Activated T-helper 2 cell treated with anti-CD3 and anti-CD28 coated beads, Interferon-gamma antibody, Interleukin-2, Interleukin-4, amounts not matched to agents 10 μg/mL and 5 μg/mL and 100 μg/mL, durations not matched to agents 14 hours and 24 hours and 36 hours (primary cell): ENCODE measurements around the gene LUZP4. TPM values are rescaled to one million over a fixed set of nuclear protein-coding genes. Genes with fewer than 3 reads are reported as not detected.
"Not testable (repeated sequence)": the region's sequence is repeated elsewhere in the genome, so short reads cannot be mapped to it uniquely, and the experiment has no call there.

Experiments
- DNase-seq: peaks from one replicate; pipeline ENCODE4 v3.0.0; 2021; ENCODE audit warnings: low spot score
- H3K27ac Mint-ChIP-seq: one replicate; pipeline ENCODE4 v1.8.0; 2021; ENCODE audit warnings: mixed read lengths
- H3K27me3 Mint-ChIP-seq: one replicate; pipeline ENCODE4 v1.8.0; 2021; ENCODE audit warnings: low read depth, mixed read lengths
- H3K36me3 Mint-ChIP-seq: one replicate; pipeline ENCODE4 v1.8.0; 2021; ENCODE audit warnings: low read depth, mixed read lengths
- H3K4me1 Mint-ChIP-seq: one replicate; pipeline ENCODE4 v1.8.0; 2021; ENCODE audit warnings: low read depth, mixed read lengths
- H3K4me3 Mint-ChIP-seq: one replicate; pipeline ENCODE4 v1.8.0; 2021; ENCODE audit warnings: low read depth, mild to moderate bottlenecking, moderate library complexity, mixed read lengths
- H3K9me3 Mint-ChIP-seq: one replicate; pipeline ENCODE4 v1.8.0; 2021; ENCODE audit warnings: mixed read lengths
- intact Hi-C: fragments of 100-400 bp; cut with micrococcal nuclease; formaldehyde crosslinking; loops from one replicate; pipeline ENCODE4 v1.15.1; 2023
- total RNA-seq: library from RNA; stranded (reverse); gene quantifications from 2 replicates; pipeline ENCODE4 v1.2.3, GENCODE V29; 2022

LUZP4 gene
- total RNA-seq, 1 donor from 2014 or later = not detected

- H3K4me3 Mint-ChIP-seq = no peak overlapping the region
- H3K27me3 Mint-ChIP-seq = no peaks in the 10 kb centered on the region
- H3K36me3 Mint-ChIP-seq = no peaks in the 10 kb centered on the region
- intact Hi-C loops = no loop called here
- no peaks in the 10 kb centered on the region for H3K9me3 Mint-ChIP-seq
- H3K4me1 Mint-ChIP-seq = no peaks in the 10 kb centered on the region
- no peak overlapping the region for H3K27ac Mint-ChIP-seq
- DNase-seq = no peak
Measured at GRCh38 chrX:115345615-115346014, 56.1 kb downstream of the LUZP4 start.

- DNase-seq, H3K4me3 Mint-ChIP-seq, H3K27me3 Mint-ChIP-seq, H3K9me3 Mint-ChIP-seq, H3K4me1 Mint-ChIP-seq, H3K27ac Mint-ChIP-seq, H3K36me3 Mint-ChIP-seq, intact Hi-C loops: not testable (repeated sequence)
Measured at GRCh38 chrX:115346738-115347137, 57.2 kb downstream of the LUZP4 start.

- no peak for DNase-seq
- Mint-ChIP-seq H3K4me1 (no peaks in the 10 kb centered on the region), H3K27ac (no peak overlapping the region), H3K4me3 (no peak overlapping the region), H3K27me3 (no peaks in the 10 kb centered on the region), H3K9me3 (no peaks in the 10 kb centered on the region), H3K36me3 (no peaks in the 10 kb centered on the region)
- intact Hi-C loops = no loop called here
Measured at GRCh38 chrX:115348446-115349225, 59.1 kb downstream of the LUZP4 start.

- DNase-seq = no peak
- intact Hi-C loops = no loop called here
- H3K36me3 Mint-ChIP-seq = no peaks in the 10 kb centered on the region
- no peaks in the 10 kb centered on the region for H3K27me3 Mint-ChIP-seq
- no peaks in the 10 kb centered on the region for H3K9me3 Mint-ChIP-seq
- H3K4me1 Mint-ChIP-seq = no peaks in the 10 kb centered on the region
- no peak overlapping the region for H3K27ac Mint-ChIP-seq
- no peak overlapping the region for H3K4me3 Mint-ChIP-seq
Measured at GRCh38 chrX:115350711-115351381, 61.3 kb downstream of the LUZP4 start.

GRCh38 chrX:115356369-115356768, 66.9 kb downstream of the LUZP4 start:
- no peaks in the 10 kb centered on the region for H3K27me3 Mint-ChIP-seq
- no peaks in the 10 kb centered on the region for H3K9me3 Mint-ChIP-seq
- no peak for DNase-seq
- H3K4me1 Mint-ChIP-seq = no peaks in the 10 kb centered on the region
- H3K4me3 Mint-ChIP-seq = no peak overlapping the region
- intact Hi-C loops = no loop called here
- no peak overlapping the region for H3K27ac Mint-ChIP-seq
- H3K36me3 Mint-ChIP-seq = no peaks in the 10 kb centered on the region

Other genes with a start within 250 kb of the LUZP4 start
- gene RBMXL3, start 100.3 kb upstream of the LUZP4 start, total RNA-seq = not detected in 2 replicates
- gene LRCH2, start 55.6 kb upstream of the LUZP4 start, total RNA-seq = not detected in 2 replicates